SK-N-DZ (cell line): Measurements from ENCODE around the gene TMEM272.

Experiments used
- DNase-seq: peaks from one replicate; pipeline ENCODE4 v3.0.0-alpha.2; 2015; ENCODE audit warnings: low spot score

Gene TMEM272

DNA sequence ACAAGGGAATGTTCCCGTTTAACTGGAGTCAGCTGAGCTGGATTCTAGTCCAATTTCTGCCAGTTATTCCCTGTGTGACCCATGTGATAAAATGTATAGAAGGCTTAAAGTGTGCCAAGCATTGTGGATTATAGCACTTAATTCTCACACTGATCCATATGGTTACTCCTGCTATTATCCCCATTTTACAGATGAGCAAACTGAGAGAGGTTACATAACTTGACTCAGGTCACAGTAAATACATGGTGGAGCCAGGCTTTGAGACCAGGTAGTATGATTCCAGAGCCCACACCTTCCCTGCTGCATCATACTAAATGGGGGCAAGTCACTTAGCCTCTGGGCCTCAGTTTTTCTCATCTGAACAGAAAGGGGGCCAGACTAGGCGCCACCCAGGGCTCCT is 39.1 kb downstream of the TMEM272 start:
- DNase-seq = no peak

DNA sequence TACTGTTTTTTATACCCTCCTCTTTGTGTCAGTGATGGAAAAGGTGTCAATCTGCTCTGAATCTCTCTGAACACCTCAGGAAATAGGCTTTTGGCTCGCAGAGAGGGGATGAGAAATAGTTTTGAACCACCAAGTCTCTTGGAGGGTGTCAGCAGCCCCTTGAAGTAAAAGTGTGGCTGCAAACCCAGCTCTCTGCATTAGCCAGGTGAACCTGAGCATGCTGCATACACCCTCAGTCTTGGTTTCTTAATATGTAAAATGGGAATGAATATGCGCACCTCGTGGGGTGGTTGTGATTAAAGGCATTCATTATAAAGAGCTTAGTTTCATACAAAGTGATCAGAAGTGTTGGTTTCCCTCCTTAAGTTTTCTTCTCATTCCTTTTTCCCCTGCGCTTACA is 39.7 kb downstream of the TMEM272 start:
- no peak for DNase-seq

DNA sequence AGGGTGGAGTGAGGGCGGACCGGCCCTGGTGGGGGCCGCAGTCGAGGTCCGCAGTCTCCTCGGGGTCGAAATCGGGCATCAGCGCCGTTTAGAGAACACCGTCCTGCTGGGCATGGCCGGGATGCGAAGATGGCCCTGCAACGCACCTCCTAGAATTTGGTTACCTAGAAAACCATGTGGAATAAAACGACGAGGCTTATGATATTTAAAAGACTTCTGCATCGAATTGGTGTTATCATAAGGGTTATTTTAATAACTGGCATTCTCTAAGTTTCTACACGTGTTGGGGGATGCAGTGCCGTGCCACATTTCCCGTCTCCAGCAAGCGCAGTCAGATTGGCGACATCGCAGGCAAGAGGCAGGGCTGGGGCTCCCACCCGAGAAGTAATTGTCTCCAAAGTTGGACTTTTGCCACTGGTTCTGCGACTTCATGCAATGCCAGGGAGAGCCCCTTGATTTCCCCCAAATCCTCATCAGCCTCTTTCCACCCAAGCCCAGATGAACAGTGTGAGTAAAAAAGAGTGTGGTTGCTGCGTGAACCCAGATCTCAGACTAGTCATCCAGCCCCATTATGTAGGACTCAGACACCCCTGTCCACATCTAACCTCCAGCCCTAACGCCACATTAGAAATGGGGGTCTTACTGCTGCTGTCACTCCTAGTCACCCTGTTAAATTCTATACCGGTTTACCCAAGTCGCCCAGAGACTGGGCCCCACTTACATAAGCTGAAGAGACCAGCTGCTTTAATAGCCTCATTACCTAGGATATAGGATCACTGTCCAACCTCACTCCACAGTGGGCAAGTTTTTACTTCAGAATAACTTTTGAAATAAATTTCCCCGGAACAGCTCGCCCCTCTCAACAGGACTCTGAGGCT is 40.4 kb downstream of the TMEM272 start:
- no peak for DNase-seq

DNA sequence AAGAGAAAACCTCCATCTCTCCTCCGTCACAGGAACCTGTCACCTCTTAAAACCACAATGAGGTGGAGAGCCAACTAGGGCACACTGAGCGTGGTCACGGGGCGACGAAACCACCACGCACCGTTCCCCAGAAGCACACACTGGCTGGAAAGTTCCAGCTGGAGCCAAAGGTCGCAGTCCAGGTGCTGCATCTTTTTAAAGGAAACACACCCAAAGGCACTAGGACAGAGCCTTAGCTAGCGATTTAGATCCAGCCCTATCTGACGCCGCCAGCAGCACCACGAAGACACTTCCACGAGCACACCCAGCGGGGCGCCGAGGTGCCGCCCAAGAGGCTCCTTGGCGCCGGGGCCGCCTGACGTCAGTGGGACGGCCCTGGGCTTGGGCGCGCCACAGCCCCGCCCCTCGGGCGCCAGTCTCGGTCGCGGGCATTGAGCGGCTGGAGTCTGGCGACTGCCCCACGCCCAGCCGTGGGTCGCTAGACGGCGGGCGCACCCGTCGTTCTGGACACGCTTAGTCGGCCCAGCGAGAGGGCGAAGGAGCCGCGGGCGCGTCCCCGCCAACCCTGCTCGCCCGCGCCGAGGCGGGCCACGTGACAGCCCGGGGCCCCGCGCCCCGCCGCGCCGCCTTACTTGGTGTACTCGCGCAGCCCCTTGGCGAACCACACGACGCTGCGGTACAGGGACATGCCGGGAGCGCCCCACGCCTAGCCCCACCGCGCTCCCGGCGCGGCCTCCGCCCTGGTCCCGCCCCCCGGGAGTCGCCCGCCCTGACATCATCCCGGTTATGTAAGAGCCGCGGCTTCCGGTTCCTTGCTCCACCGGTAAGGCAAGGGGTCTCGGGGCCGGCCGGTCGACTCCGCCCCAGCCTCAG is 41.3 kb downstream of the TMEM272 start, which contains the start of gene DHRS12:
TSS of gene DHRS12 (minus strand) at position 742 of the 873 bp plus-strand sequence. CDS start 4,504 bp downstream, outside the sequence.
- DNase-seq = peak; percentile 80

DNA sequence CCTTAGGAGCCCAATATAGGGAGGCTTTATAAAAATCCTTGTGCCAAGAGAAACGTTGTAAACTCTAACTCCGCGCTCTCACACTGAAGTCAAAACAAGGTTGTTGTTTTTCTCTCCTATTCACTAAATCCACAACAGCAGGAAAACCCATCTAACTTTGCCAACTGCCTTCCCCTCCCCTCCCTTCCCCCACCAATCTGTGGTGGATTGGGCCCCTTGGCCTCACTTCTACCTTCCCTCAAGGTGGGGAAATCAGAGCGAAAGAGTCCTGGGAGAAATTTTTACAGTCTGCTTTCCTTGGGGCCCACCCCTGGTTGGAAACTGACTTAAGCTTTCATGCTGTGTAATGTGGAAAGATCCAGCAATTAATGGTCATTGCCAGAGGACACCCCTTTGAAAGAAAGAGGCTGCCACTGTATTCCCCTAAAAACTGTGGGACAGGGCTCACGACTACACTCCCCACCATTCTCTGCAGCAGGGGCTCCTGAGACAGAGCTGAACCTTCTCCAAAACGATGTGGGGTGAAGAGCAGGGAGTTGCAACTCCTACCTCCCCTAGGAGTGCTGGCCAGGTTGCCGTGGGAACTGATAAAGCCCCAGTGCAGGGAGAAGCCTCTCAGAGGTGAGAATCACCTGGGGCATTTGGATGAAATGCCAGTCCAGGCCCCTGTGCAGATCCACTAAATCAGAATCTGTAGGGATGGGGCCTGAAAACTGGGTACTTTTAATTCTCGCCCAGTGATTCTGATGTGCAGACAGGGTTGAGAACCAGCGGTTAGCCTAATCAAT is 42.2 kb downstream of the TMEM272 start:
- no peak for DNase-seq

DNA sequence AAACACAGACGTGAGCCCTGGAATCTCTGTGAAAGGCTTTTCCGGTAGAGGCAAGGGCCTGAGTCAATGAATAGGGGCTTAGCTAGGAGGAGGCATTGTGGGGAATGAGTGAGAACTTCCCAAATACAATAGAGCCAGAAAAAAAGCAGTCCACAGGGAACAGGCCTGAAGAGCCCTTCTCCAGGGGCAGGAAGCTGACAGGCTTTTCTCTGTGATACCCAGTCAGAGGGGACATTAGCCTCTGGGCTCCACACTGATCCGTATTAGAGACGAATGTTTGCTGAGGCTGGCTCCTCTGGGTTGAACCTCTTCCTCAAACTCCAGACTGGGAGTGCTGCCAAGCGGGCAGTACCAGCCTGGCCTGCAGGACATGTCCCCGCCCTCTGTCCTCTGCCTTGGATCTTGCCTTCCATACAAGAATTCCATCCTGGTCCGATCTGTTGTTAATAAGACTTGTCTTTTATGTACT is 43.3 kb downstream of the TMEM272 start:
- no peak for DNase-seq

DNA sequence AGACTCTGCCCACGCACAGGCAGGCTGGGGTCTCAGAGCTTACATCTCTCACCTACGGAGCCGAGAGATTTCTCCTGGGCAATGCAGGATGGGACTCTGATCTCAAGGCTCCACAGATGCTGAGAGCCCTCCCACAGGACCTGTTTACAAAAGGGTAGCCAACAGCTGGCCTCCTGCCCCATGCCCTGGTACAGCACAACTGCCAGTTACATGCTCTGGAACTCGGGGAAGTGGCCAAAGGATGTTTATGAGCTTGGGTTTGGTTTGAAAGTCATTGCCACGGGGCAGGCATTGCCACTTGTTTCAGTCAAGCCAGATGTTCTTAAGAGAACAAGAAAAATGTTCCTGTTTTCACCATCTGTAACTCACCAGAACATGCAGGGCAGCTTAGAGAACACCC is 44.5 kb downstream of the TMEM272 start:
- DNase-seq = no peak

DNA sequence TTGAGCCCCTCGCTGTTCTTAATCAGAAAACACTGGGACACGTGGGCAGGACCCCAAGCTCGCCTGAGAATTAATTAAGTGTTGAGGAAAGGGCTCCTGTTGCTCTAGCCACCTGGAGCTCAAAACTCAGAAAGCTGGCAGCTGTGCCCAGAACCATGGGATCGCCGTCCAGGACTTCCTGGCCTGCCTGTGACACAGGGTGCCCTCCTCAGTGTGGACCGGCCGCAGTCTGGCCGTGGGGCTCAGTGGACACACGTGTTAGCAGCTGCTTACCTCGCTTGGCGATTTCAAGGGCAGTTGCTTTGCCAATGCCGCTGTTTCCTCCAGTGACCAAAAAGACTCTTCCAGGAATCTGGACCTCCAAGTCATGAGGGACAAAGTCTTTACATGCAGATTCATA is 45.7 kb downstream of the TMEM272 start:
- DNase-seq = no peak

DNA sequence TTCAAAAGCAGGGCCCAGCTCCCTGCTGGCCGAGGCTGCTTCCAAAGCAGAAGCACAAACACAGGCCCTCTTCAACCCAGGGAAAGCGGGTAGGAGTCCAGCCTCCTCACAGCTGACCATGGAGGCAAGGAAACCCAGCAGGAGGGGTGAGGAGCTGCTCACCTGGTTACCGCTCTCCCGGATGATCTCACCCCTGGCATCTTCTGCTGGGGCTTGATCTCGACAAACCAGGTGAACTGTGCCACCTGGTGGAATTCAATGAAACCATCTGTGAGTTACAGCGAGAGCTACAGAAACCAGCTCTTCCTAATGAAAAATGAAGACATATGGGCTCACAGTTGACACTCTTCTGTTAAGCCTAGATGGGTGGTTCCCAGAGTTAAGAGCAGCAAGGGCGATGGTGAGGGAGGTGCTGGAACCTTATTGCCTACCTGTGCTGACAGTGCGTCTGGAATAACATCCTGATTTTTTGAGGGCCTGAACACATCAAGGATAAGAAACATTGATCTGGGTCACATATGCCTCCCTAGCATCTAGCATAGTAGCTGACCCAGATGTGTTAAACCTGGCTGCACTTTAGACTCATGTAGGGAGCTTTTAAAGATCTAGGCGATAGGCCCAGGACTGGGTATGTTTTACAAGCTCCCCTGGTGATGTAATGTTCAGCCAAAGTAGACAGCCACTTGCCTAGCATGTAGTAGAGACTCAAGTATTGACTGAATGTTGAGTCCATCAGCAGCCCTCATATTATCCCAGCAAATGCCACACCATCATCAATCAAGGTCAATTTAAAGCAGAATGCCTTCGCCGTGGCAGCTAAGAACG is 47.1 kb downstream of the TMEM272 start:
- peak; percentile 78 for DNase-seq

DNA sequence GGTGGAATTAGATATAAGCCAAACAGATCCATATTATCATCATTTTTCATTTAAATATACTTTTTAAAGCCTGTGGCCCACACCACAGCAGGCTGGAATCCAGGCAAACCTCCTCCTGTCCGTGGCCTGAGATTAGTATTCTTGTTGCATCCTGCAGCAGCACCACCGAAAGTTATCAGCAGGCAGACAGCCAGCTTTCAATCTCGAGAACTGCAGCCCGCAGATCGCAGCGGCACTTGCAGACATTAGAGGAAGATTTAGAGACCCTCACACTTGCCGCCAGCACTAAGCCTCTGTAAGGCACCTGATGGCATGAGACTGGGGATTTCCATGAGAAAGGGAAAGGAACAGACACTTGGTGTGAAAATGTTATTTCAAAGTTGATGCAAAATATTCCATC is 48.4 kb downstream of the TMEM272 start:
- DNase-seq = no peak

DNA sequence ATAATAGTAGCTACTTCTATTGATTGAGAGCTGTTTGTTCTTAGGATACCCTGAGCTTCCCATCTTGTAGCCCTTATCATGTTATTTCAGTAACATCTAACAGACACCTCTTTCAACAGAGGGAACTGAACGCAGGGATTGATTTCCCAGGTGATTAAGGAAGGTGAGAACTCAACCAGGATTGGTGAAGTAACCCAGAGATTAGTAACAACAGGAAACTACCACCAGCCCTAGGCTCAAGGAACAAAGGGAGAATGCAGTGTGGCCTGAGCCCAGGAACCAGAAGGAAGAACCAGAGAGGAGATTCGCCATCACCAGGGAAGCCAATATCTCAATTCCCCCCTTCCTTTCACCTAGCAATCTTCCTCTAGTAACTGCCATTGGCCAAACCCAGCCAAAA is 49.6 kb downstream of the TMEM272 start:
- DNase-seq = no peak

DNA sequence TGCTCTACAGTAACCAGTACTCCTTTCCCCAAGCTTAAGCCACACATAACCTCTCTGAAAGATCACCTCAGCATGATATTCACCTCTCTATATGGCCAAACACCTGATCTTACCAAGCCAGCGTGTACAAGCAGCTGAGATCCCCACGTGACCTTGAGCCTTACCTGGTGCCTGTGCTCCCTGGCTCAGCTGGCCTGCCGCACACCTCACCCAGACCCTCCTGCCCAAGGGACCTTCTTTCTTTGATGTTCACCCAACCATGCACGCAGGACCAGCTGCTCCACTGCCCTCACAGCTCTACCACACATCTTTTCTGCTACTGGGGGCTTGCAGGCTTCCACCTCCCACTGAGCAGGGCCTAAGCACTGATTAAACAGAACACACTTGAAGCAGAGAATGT is 50.0 kb downstream of the TMEM272 start:
- no peak for DNase-seq

DNA sequence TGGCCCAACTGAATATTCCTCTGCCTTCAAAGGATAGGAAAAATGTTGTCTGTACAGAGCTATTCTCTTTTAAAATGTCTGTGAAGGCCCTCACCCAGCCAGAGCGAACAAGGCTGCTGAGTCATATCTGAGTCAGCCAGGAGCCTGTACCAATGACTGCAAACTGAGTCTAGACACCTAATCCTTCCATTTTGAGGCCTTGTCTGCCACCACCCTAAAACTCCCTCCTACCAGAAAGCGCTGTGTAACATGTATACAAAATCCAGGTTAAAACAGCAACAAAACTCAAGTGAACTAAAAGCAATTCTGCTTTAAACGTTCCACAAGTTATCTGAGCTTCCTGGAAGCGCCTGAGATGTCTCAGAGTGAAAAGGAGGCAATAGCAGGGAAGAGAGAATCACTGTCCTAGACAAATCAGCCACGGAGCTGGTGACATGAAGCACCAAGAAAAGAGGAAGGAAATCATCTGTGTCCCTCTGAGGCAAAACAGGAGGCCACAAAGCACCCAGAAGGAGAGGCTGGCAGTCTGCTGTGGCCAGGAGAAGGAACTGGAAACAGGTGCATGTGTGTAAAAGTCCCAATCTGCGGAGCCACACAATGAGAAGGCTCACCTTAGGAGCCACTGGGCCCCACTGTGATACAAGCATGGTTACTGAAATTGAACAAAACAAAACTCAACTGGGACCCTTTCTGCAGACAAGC is 51.3 kb downstream of the TMEM272 start:
- DNase-seq = no peak

DNA sequence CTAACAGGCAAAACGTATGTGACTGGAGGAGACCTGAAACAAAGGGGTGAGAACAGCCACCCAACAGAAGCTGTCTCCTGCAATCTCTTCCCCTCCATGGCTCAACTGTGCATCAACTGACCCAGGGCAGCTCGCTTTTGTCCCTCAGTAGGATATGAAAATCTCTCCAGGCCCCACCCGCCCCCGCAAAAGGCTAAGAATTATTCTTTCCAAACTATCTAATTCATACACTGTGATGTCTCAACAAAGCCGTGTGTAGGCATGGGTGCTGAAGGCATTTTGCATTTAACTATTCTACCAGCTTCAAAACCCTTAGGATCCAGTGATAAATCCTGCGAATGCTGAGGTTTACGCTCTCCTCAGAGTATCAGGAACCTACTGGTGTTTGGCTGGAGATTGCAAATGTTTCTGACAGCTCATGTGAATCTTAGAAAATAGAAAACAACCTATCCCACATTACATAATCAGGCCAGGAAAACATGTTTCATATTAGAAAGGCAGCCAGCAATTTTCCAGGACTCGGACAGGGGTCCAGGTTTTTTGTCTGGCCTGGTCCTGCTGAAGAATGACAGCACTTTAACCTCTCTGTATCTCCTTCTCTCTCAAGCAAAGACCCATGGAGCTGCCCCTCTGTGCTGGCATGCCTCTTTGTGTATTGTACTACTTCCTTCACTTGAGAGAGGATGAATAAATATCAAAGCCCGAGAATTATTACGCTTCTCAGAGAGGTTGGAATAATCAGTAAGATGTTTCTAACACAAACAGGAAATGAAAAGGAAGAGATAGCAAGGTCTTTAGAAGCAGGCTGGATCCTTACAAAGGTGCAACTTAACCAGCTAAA is 58.3 kb downstream of the TMEM272 start:
- peak; percentile 56 for DNase-seq

DNA sequence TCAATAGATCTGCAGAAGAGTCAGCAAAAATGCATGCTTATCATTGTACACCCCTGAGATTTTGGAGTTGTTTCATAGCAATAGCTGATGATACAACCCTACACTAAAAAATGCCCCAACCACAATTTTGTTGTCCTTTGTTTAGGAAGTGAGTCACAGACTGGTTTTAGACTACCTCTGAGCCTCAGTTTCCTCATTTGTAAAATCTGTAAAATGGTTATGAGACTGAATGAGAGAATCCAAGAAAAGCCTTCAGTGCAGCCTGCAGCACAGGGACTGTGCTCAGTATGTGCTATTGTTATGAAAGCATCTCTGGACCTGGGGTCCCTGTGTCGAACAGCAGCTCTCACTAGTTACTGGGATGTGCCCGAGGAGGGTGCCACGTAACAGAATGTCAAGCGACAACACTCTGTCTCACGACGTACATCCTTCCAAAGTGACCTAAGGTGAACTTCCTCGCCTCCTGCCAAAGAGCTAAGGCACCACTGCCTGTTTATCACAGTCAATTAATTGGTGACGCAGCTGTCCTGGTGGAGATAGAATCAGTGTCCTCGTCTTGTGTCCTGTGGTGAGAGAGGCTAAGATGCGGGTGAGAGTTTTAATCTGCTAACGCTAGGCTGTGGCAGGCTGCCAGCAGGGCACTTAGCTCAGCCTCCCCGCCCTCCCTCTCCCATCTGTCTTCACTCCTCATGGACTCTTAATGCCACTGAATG is 59.1 kb downstream of the TMEM272 start:
- peak; percentile 99 for DNase-seq

DNA sequence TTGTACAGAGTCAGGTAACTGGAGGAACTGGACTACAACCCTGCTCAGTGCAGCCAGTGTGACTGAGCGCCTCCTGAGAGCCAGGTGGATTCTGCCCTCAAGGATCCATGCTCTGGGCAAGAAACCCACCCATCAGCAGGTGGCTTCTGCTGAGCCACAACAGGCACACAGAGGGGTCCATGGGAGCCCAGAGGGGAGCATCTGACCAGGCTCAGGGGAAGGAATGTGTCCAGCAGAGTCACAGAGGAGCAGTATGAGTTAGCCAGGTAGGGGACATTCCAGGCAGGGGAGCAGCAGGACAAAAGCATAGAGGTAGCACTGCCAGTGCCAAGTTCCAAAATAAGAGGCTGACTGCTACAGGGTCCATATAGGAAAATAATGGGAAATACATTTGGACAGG is 60.9 kb downstream of the TMEM272 start:
- no peak for DNase-seq

DNA sequence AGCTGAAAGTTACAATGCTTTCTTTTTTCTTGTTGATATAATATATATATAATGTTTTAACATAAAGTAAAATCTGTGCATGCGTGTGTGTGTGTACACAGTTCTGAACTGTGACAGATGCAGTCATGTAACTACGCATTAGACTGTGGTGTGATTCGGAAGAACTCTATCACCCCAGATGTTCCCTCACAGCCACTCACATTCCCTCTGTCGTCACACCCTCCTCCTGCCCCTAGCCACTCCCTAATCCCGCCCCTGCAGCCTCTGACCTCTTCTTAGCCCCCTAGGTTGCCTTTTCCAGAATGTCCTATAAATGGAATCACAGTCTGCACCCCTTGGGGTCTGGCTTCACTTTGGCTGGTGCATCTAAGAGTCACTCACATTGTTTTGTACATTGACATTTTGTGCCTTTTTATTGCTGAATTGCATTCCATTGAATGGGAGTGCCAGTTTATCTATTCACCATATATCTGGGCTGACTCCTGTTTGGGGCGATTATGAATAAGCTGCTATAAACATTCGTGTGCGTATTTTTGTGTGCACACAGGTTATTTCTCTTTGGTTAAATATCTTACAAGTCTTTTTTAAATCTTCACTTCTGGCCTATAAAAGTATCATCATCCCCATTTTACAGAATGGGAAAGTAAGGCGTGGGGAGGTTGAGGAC is 61.4 kb downstream of the TMEM272 start:
- no peak for DNase-seq
